Heart right ventricle (tissue), 16 donors: ENCODE results near the gene HIPK3. TPM values are rescaled to one million over a fixed set of nuclear protein-coding genes. Genes with fewer than 3 reads are reported as not detected.
"Not testable (repeated sequence)": the region's sequence is repeated elsewhere in the genome, so short reads cannot be mapped to it uniquely, and the experiment has no call there.

ENCODE experiments used
- ATAC-seq, 8 donors: fragments of 200-7000 bp; cut with Tn5 transposase; one replicate each; pipeline ENCODE4 v1.9.1; 2020; ENCODE audit warnings: mild to moderate bottlenecking in 8 of 8, moderate library complexity in 8 of 8, moderate number of reproducible peaks in 1 of 8
- DNase-seq, 2 donors: peaks; one replicate each; pipeline ENCODE4 v3.0.0-alpha.2; 2020
- H3K27ac ChIP-seq, 10 donors: fragments of 200-600 bp; sonication (generic) in 2 of 10; one replicate each; pipeline versions ENCODE4 v1.5.0 to v1.8.0; 2020 to 2022; ENCODE audit warnings: mild to moderate bottlenecking in 3 of 10
- H3K27me3 ChIP-seq, 7 donors: fragments of 200-600 bp; one replicate each; pipeline ENCODE4 v1.8.0; 2021 to 2022; ENCODE audit warnings: mild to moderate bottlenecking in 2 of 7
- H3K36me3 ChIP-seq, 9 donors: fragments of 200-600 bp; sonication (generic) in 1 of 9; one replicate each; pipeline versions ENCODE4 v1.5.0 to v1.8.0; 2020 to 2022; ENCODE audit warnings: mild to moderate bottlenecking in 2 of 9
- H3K4me1 ChIP-seq, 9 donors: fragments of 200-600 bp; sonication (generic) in 1 of 9; one replicate each; pipeline versions ENCODE4 v1.5.0 to v1.8.0; 2020 to 2022; ENCODE audit warnings: mild to moderate bottlenecking in 4 of 9
- H3K4me3 ChIP-seq, 10 donors: fragments of 200-600 bp; sonication (generic) in 2 of 10; one replicate each; pipeline versions ENCODE4 v1.5.0 to v1.8.0; 2020 to 2022; ENCODE audit warnings: mild to moderate bottlenecking in 7 of 10, moderate library complexity in 2 of 10
- H3K9me3 ChIP-seq, 11 donors: fragments of 200-600 bp in 10 of 11; sonication (generic) in 2 of 11; one replicate each; pipeline versions ENCODE4 v1.5.0 to v1.8.0; 2013 to 2022; ENCODE audit warnings: mild to moderate bottlenecking in 2 of 11, control low read depth in 1 of 11, moderate library complexity in 1 of 11
- CTCF ChIP-seq, 9 donors: fragments of 200-600 bp; sonication (generic) in 2 of 9; IDR thresholded peaks; one replicate each; pipeline versions ENCODE4 v1.5.0 to v1.8.0; 2021 to 2022; ENCODE audit warnings: antibody characterized with exemption in 9 of 9, mild to moderate bottlenecking in 5 of 9, moderate library complexity in 1 of 9
- WGBS, 2 donors: extraction: QIAGEN DNeasy Blood & Tissue Kit; methylation state at CpG; one replicate each; pipeline ENCODE4 v1.1.7; 2013; ENCODE audit warnings: inconsistent platforms in 1 of 2; 5-methylcytosine and 5-hydroxymethylcytosine counted together
- intact Hi-C, 10 donors: fragments of 100-400 bp; cut with DNase I; formaldehyde crosslinking; loops; one replicate each; pipeline versions ENCODE4 v1.11.1 to v1.14.2; 2022
- polyA plus RNA-seq, 2 donors: library from polyadenylated mRNA; stranded (reverse); fragments of 200-250 nt; gene quantifications; one replicate each; pipeline ENCODE4 v1.2.3, GENCODE V29; 2013
- total RNA-seq, 10 donors: library from RNA; stranded (reverse); fragmentation: NEBNext Ultra II Directional in 3 of 10; extraction: Animal tissue kit (Norgen Biotek cat#: 25700) in 3 of 10; gene quantifications; one replicate each; pipeline versions ENCODE4 v1.2.1 to v1.2.4, GENCODE V29; 2021 to 2023
- donor health status: Arrhythmogenic right ventricular cardiomyopathy.
- donor health status: ischemic (EF 13 %, LVEDD 7.1; RV severe dilation, severe dysfunction).
- donor health status: healthy with polysubstance abuse.
- donor health status: DM: no; HTN: yes; CAD: no.
- donor health status: DM: no; HTN: no; CAD: no.
- donor health status: ischemic (EF 25% LVEDD 6.9; RV normal size, moderate dysfunction).
- donor health status: ischemic (EF 25% LVEDD 5.7; RV mildly dilated, moderate dysfunction).
- donor health status: healthy.
- donor health status: DM: yes; HTN: yes; CAD: no.
- donor health status: Ischemic cardiomyopathy.
- donor health status: ischemic (EF 35%, LVEDD 5.7; RV mildly dilated, moderate dysfunction).
- donor health status: nonischemic (EF 11% LVEDD 7.7; RV severe dilation, severe dysfunction).
- donor health status: DM: yes; HTN: yes; CAD: no.
- donor health status: PGD.
- donor health status: ischemic (EF 29% LVEDD 5.4; RV normal size, mild dysfunction).
- donor health status: nonischemic (EF 23%, LVEDD 6.1; RV moderate dilation, normal function).

The HIPK3 gene
- total and polyA plus RNA-seq, 12 donors = 15.9 to 334 (median 276) TPM

- Histone ChIP-seq H3K9me3 (peaks cover 0 to 3% (median 0%) of the 10 kb centered on the region in 11 donors), H3K27ac (no peak overlapping the region), H3K4me1 (no peaks in the 10 kb centered on the region), H3K27me3 (no peaks in the 10 kb centered on the region), H3K4me3 (no peak overlapping the region), H3K36me3 (no peaks in the 10 kb centered on the region)
- no peak for DNase-seq
- intact Hi-C loops = no loop called here
- TF ChIP-seq CTCF (IDR thresholded peaks at IDR 0.05) = no peak
- no peak for ATAC-seq
- WGBS, 2 donors = 88 to 90% methylated on average over 2 of the region's 2 CpGs
Measured at GRCh38 chr11:33242575-33242974, 14.6 kb upstream of the HIPK3 start.

GRCh38 chr11:33243654-33244053 lies 13.5 kb upstream of the HIPK3 start:
- H3K36me3 ChIP-seq, ATAC-seq, H3K27ac ChIP-seq, DNase-seq, H3K4me1 ChIP-seq, intact Hi-C loops, H3K9me3 ChIP-seq, H3K4me3 ChIP-seq, H3K27me3 ChIP-seq: not testable (repeated sequence)
- WGBS, 2 donors = 97 to 98% methylated on average over 23 to 32 of the region's 35 CpGs

GRCh38 chr11:33248416-33248971 lies 8.7 kb upstream of the HIPK3 start:
- ATAC-seq = no peak
- 90 to 94% methylated on average over 6 of the region's 6 CpGs for WGBS, 2 donors
- intact Hi-C loops = no loop called here
- Histone ChIP-seq H3K4me1 (peaks cover 0 to 7% (median 0%) of the 10 kb centered on the region in 9 donors), H3K27ac (no peak overlapping the region), H3K4me3 (no peak overlapping the region), H3K27me3 (no peaks in the 10 kb centered on the region), H3K9me3 (no peaks in the 10 kb centered on the region), H3K36me3 (no peaks in the 10 kb centered on the region)
- no peak for TF ChIP-seq CTCF (IDR thresholded peaks at IDR 0.05)
- DNase-seq = no peak

- 64 to 66% methylated on average over 12 of the region's 12 CpGs for WGBS, 2 donors
- intact Hi-C loops = loop anchor here (2.0 to 10.0 kb wide), 13 partner anchors 21 to 479 kb away; partner anchors contain the start of genes CSTF3 (in 5 of the 10), C11orf91 (in 1 of the 10) and CD59 (in 1 of the 10)
Measured at GRCh38 chr11:33256031-33256812, 959 bp upstream of the HIPK3 start.

More at GRCh38 chr11:33256031-33256812, 959 bp upstream of the HIPK3 start:
- Histone ChIP-seq H3K9me3 (no peaks in the 10 kb centered on the region), H3K4me1 (peaks cover 0 to 31% (median 24%) of the 10 kb centered on the region in 9 donors), H3K36me3 (no peaks in the 10 kb centered on the region), H3K27me3 (no peaks in the 10 kb centered on the region), H3K27ac (peak overlapping the region; percentile 95 to 100 (median 100)), H3K4me3 (peak overlapping the region; percentile 42 to 97 (median 93))
- TF ChIP-seq CTCF (IDR thresholded peaks at IDR 0.05) = no peak
- ATAC-seq = no peak
- no peak for DNase-seq
